Measurements from ENCODE around the gene NTN3. TPM values are rescaled to one million over a fixed set of nuclear protein-coding genes. Genes with fewer than 3 reads are reported as not detected.
"Not testable (repeated sequence)": the region's sequence is repeated elsewhere in the genome, so short reads cannot be mapped to it uniquely, and the experiment has no call there.

The NTN3 gene
- total RNA-seq, 4 donors from 2014 or later = 1.3 to 15.5 TPM; not detected in 2

GRCh38 chr16:2429034-2429770 lies 41.9 kb upstream of the NTN3 start, which contains the start of gene CCNF:
TSS of gene CCNF (plus strand) at chr16:2429447. CDS start at chr16:2429482, 35 bp downstream.
- DNase-seq = peak; percentile 96 to 98
- peak in 2 of 4 experiments; percentile 31 to 52 for TF ChIP-seq CTCF (IDR thresholded peaks at IDR 0.05)
- TF ChIP-seq POLR2A (IDR thresholded peaks at IDR 0.05) = peak; percentile 26 to 66
- intact Hi-C loops (cut with DNase I; ENCODE audit: low total_unique reads) = no loop called here

GRCh38 chr16:2429771-2430663 lies 41.1 kb upstream of the NTN3 start:
- Histone ChIP-seq H3K4me1 (peaks cover 6 to 9% of the 10 kb centered on the region in 2 donors), H3K27ac (peak overlapping the region; percentile 29 to 80), H3K4me3 (peak overlapping the region; percentile 46 to 62), H3K36me3 (no peaks in the 10 kb centered on the region), H3K9me3 (no peaks in the 10 kb centered on the region), H3K27me3 (no peaks in the 10 kb centered on the region)
- no peak for DNase-seq
- intact Hi-C loops (cut with DNase I; ENCODE audit: low total_unique reads) = no loop called here
- no peak for TF ChIP-seq POLR2A (IDR thresholded peaks at IDR 0.05)
- no peak for TF ChIP-seq CTCF (IDR thresholded peaks at IDR 0.05)

More at GRCh38 chr16:2429034-2429770, 41.9 kb upstream of the NTN3 start, which contains the start of gene CCNF:
- Histone ChIP-seq H3K4me1 (peaks cover 6 to 9% of the 10 kb centered on the region in 2 donors), H3K27me3 (no peaks in the 10 kb centered on the region), H3K36me3 (no peaks in the 10 kb centered on the region), H3K27ac (peak within 1 kb of the TSS; percentile 30 to 83), H3K9me3 (no peaks in the 10 kb centered on the region), H3K4me3 (peak within 1 kb of the TSS; percentile 46 to 74)

GRCh38 chr16:2432286-2432685 lies 38.8 kb upstream of the NTN3 start:
- Histone ChIP-seq H3K36me3 (no peaks in the 10 kb centered on the region), H3K27me3 (no peaks in the 10 kb centered on the region), H3K9me3 (no peaks in the 10 kb centered on the region), H3K4me3 (no peak overlapping the region), H3K4me1 (peaks cover 6 to 9% of the 10 kb centered on the region in 2 donors), H3K27ac (no peak overlapping the region)
- intact Hi-C loops (cut with DNase I; ENCODE audit: low total_unique reads) = no loop called here
- no peak for DNase-seq
- no peak for TF ChIP-seq POLR2A (IDR thresholded peaks at IDR 0.05)

GRCh38 chr16:2432801-2433505 lies 38.1 kb upstream of the NTN3 start:
- no peak for DNase-seq
- no peak overlapping the region for H3K4me3 ChIP-seq
- no peak overlapping the region for H3K27ac ChIP-seq
- intact Hi-C loops (cut with DNase I; ENCODE audit: low total_unique reads) = no loop called here
- TF ChIP-seq POLR2A (IDR thresholded peaks at IDR 0.05) (no peak), CTCF (IDR thresholded peaks at IDR 0.05) (no peak)
- peaks cover 6 to 9% of the 10 kb centered on the region in 2 donors for H3K4me1 ChIP-seq
- no peaks in the 10 kb centered on the region for H3K9me3 ChIP-seq
- no peaks in the 10 kb centered on the region for H3K27me3 ChIP-seq
- H3K36me3 ChIP-seq = no peaks in the 10 kb centered on the region

GRCh38 chr16:2435236-2435635 lies 35.9 kb upstream of the NTN3 start:
- H3K9me3 ChIP-seq; H3K27me3 ChIP-seq; H3K4me1 ChIP-seq; DNase-seq; intact Hi-C loops (cut with DNase I; ENCODE audit: low total_unique reads); H3K27ac ChIP-seq; H3K36me3 ChIP-seq; H3K4me3 ChIP-seq: not testable (repeated sequence)
